ENCODE data around the gene LTBP1.

The LTBP1 gene

GRCh38 chr2:33444967-33445366, 498.2 kb downstream of the LTBP1 start:
- in situ Hi-C loops (cut with HindIII; ENCODE audit: low sequenced_read_pairs), result no loop called here
- TF ChIP-seq CTCF (IDR thresholded peaks at IDR 0.05; ENCODE audit: low read depth, low read length, missing control alignments), result no peak
- no peak overlapping the region for H3K4me3 ChIP-seq (ENCODE audit: low read depth, low read length)
- no peak for DNase-seq (ENCODE audit: low read depth)

GRCh38 chr2:33448220-33448899, 501.6 kb downstream of the LTBP1 start:
- no peak overlapping the region for H3K4me3 ChIP-seq (ENCODE audit: low read depth, low read length)

More at GRCh38 chr2:33448220-33448899, 501.6 kb downstream of the LTBP1 start:
- no peak for DNase-seq (ENCODE audit: low read depth)
- no peak for TF ChIP-seq CTCF (IDR thresholded peaks at IDR 0.05; ENCODE audit: low read depth, low read length, missing control alignments)
- in situ Hi-C loops (cut with HindIII; ENCODE audit: low sequenced_read_pairs), result no loop called here

Data from astrocyte of the cerebellum (primary cell).